ENCODE measurements around the gene SLC66A1. TPM values are rescaled to one million over a fixed set of nuclear protein-coding genes. Genes with fewer than 3 reads are reported as not detected.

The SLC66A1 gene
- total and polyA plus RNA-seq, 7 donors = 8.0 to 25.8 (median 18.0) TPM

- TF ChIP-seq CTCF (IDR thresholded peaks at IDR 0.05) = no peak
- DNase-seq (no peak), ATAC-seq (no peak)
- Histone ChIP-seq H3K9me3 (no peaks in the 10 kb centered on the region), H3K4me1 (no peaks in the 10 kb centered on the region), H3K4me3 (no peak overlapping the region), H3K27ac (peak overlapping the region; percentile 13), H3K27me3 (ENCODE audit: insufficient read depth in 3 of 3, low read length in 2 of 3) (no peaks in the 10 kb centered on the region), H3K36me3 (ENCODE audit: insufficient read depth in 1 of 2, low read depth in 1 of 2) (peaks cover 9 to 65% of the 10 kb centered on the region in 2 donors)
- intact Hi-C loops (cut with DNase I) = no loop called here
- 82 to 89% (median 83%) methylated on average over 8 of the region's 8 CpGs for WGBS, 3 donors
These were observed 62.8 kb downstream of the SLC66A1 start for GRCh38 chr1:19374926-19375325.

GRCh38 chr1:19375631-19376400 is 63.7 kb downstream of the SLC66A1 start:
- Histone ChIP-seq H3K4me1 (no peaks in the 10 kb centered on the region), H3K4me3 (no peak overlapping the region), H3K36me3 (ENCODE audit: insufficient read depth in 1 of 2, low read depth in 1 of 2) (peaks cover 12 to 74% of the 10 kb centered on the region in 2 donors), H3K27ac (no peak overlapping the region), H3K9me3 (no peaks in the 10 kb centered on the region), H3K27me3 (ENCODE audit: insufficient read depth in 3 of 3, low read length in 2 of 3) (no peaks in the 10 kb centered on the region)
- TF ChIP-seq CTCF (IDR thresholded peaks at IDR 0.05) = no peak
- intact Hi-C loops (cut with DNase I) = no loop called here
- no peak for ATAC-seq
- DNase-seq = no peak
- WGBS, 3 donors = 90 to 92% (median 92%) methylated on average over 6 of the region's 6 CpGs

GRCh38 chr1:19376428-19377372 is 64.6 kb downstream of the SLC66A1 start:
- Histone ChIP-seq H3K36me3 (ENCODE audit: insufficient read depth in 1 of 2, low read depth in 1 of 2) (peaks cover 12 to 70% of the 10 kb centered on the region in 2 donors), H3K4me3 (no peak overlapping the region), H3K27me3 (ENCODE audit: insufficient read depth in 3 of 3, low read length in 2 of 3) (no peaks in the 10 kb centered on the region), H3K27ac (no peak overlapping the region), H3K4me1 (no peaks in the 10 kb centered on the region), H3K9me3 (no peaks in the 10 kb centered on the region)
- TF ChIP-seq CTCF (IDR thresholded peaks at IDR 0.05) = no peak
- WGBS, 3 donors = 95 to 97% (median 97%) methylated on average over 7 of the region's 7 CpGs
- ATAC-seq = no peak
- no peak for DNase-seq
- intact Hi-C loops (cut with DNase I) = no loop called here

- WGBS, 3 donors = 83 to 91% (median 90%) methylated on average over 17 of the region's 17 CpGs
- Histone ChIP-seq H3K27me3 (ENCODE audit: insufficient read depth in 3 of 3, low read length in 2 of 3) (no peaks in the 10 kb centered on the region), H3K4me3 (no peak overlapping the region), H3K9me3 (no peaks in the 10 kb centered on the region), H3K4me1 (no peaks in the 10 kb centered on the region), H3K36me3 (ENCODE audit: insufficient read depth in 1 of 2, low read depth in 1 of 2) (peaks cover 12 to 81% of the 10 kb centered on the region in 2 donors), H3K27ac (no peak overlapping the region)
- no peak for TF ChIP-seq CTCF (IDR thresholded peaks at IDR 0.05)
- intact Hi-C loops (cut with DNase I) = no loop called here
- DNase-seq (no peak), ATAC-seq (peak; percentile 51 to 77 (median 72))
These were observed 65.9 kb downstream of the SLC66A1 start for GRCh38 chr1:19377812-19378718.
